ENCODE results near the gene COA1.
"Not testable (repeated sequence)": the region's sequence is repeated elsewhere in the genome, so short reads cannot be mapped to it uniquely, and the experiment has no call there.

- not testable (repeated sequence) for TF ChIP-seq POLR2A (IDR thresholded peaks at IDR 0.05)
- TF ChIP-seq, protein P1, sequence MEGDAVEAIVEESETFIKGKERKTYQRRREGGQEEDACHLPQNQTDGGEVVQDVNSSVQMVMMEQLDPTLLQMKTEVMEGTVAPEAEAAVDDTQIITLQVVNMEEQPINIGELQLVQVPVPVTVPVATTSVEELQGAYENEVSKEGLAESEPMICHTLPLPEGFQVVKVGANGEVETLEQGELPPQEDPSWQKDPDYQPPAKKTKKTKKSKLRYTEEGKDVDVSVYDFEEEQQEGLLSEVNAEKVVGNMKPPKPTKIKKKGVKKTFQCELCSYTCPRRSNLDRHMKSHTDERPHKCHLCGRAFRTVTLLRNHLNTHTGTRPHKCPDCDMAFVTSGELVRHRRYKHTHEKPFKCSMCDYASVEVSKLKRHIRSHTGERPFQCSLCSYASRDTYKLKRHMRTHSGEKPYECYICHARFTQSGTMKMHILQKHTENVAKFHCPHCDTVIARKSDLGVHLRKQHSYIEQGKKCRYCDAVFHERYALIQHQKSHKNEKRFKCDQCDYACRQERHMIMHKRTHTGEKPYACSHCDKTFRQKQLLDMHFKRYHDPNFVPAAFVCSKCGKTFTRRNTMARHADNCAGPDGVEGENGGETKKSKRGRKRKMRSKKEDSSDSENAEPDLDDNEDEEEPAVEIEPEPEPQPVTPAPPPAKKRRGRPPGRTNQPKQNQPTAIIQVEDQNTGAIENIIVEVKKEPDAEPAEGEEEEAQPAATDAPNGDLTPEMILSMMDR (IDR thresholded peaks at IDR 0.05): not testable (repeated sequence)
These were observed 132.9 kb downstream of the COA1 start for GRCh38 chr7:43596426-43596825.
